DND-41 (cell line): ENCODE data around the gene ARHGEF25.

ENCODE experiments used
- CTCF ChIP-seq: IDR thresholded peaks from 2 replicates; pipeline ENCODE4 v1.5.1; 2012; ENCODE audit warnings: borderline replicate concordance, low read length, moderate library complexity, mild to moderate bottlenecking; ENCODE audit not compliant: poor library complexity, severe bottlenecking; ENCODE audit errors: extremely low read depth
- EZH2 ChIP-seq: IDR thresholded peaks from 3 replicates; pipeline ENCODE4 v1.6.1; 2012; ENCODE audit warnings: borderline replicate concordance, low read depth, mild to moderate bottlenecking, moderate library complexity, low read length, inconsistent platforms; ENCODE audit not compliant: severe bottlenecking

GRCh38 chr12:57590864-57591781 lies 20.1 kb upstream of the ARHGEF25 start, which contains the start of gene PIP4K2C:
- no peak for TF ChIP-seq CTCF
- TF ChIP-seq EZH2: no peak
